Tibial nerve (tissue), 4 donors: ENCODE measurements around the gene FAAP20.

Experiments used
- EP300 ChIP-seq, 2 donors: sonication (generic); formaldehyde crosslinking; IDR thresholded peaks; one replicate each; pipeline ENCODE4 v1.6.1; 2017; ENCODE audit warnings: antibody characterized with exemption in 2 of 2, mild to moderate bottlenecking in 1 of 2
- TF ChIP-seq, protein P1 (sequence below), 5 experiments: fragments of 200-600 bp in 3 of 5; fragments of 450-650 bp in 2 of 5; sonication (generic) in 3 of 5; IDR thresholded peaks; one replicate each; pipeline ENCODE4 v1.5.1; 2016 to 2019; ENCODE audit warnings: antibody characterized with exemption in 5 of 5, mild to moderate bottlenecking in 3 of 5, moderate library complexity in 2 of 5

- TF ChIP-seq, protein P1, sequence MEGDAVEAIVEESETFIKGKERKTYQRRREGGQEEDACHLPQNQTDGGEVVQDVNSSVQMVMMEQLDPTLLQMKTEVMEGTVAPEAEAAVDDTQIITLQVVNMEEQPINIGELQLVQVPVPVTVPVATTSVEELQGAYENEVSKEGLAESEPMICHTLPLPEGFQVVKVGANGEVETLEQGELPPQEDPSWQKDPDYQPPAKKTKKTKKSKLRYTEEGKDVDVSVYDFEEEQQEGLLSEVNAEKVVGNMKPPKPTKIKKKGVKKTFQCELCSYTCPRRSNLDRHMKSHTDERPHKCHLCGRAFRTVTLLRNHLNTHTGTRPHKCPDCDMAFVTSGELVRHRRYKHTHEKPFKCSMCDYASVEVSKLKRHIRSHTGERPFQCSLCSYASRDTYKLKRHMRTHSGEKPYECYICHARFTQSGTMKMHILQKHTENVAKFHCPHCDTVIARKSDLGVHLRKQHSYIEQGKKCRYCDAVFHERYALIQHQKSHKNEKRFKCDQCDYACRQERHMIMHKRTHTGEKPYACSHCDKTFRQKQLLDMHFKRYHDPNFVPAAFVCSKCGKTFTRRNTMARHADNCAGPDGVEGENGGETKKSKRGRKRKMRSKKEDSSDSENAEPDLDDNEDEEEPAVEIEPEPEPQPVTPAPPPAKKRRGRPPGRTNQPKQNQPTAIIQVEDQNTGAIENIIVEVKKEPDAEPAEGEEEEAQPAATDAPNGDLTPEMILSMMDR (IDR thresholded peaks at IDR 0.05) = no peak
- TF ChIP-seq EP300 (IDR thresholded peaks at IDR 0.05) = no peak
Measured at GRCh38 chr1:2215909-2216766, 21.6 kb upstream of the FAAP20 start.
